NCI-H748 treated with DMSO at 0.1 percent for 48 hours (cell line): ENCODE results near the gene EEF1E1.
A peak's percentile ranks its signal among the peaks of the same experiment; 100 is the strongest.

Experiments
- DNase-seq: peaks from one replicate; lab custom pipeline; 2025; lab: John Stamatoyannopoulos, UW

EEF1E1 gene

DNA sequence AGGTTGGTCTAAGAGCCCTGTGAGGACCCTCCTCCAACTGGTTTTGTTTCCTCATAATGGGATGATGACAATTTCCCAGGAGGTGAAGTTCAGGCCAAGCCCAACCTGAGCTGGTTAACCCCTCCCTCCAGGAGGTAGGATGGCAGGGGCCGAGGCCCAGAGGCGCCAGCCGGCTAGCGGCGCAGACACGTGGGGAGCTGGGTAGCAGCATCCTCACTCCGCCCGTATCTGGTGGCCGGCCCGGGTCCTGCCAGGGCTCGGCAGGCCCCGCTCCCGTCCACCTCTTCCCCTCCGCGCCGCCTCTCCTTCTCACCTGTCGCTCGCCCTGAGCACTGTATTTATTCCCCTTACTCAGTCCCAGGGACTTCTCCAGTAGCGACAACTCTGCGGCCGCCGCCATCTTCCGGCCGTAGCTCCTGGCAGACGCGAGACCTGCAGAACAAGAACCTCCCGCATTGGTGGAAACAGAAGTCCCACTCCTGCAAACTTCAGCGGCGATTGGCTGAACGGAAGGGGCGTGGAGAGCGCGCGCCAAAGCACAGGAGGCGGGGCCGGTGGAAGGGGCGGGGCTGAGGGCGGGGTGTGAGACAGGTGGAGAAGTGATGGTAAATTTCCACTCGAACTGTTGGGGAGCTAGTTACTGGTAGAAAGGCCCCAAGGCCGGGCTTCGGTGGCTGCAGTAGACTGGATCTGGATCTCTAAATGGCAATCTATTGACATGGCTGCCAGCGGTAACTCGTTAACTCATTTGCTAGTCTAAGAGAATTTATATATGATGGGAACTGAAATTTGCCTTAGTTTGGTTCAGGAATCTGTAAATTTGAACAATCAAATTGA lies at the start of gene EEF1E1:
TSS of gene EEF1E1 (minus strand) at position 427 of the 837 bp plus-strand sequence. CDS start at position 400, 27 bp downstream.
- peak; percentile 94 for DNase-seq

GRCh38 chr6:8149350-8149749 lies 47.0 kb upstream of the EEF1E1 start:
- DNase-seq, result no peak

- no peak for DNase-seq
Observed at GRCh38 chr6:8143945-8144344, 41.6 kb upstream of the EEF1E1 start.

DNA sequence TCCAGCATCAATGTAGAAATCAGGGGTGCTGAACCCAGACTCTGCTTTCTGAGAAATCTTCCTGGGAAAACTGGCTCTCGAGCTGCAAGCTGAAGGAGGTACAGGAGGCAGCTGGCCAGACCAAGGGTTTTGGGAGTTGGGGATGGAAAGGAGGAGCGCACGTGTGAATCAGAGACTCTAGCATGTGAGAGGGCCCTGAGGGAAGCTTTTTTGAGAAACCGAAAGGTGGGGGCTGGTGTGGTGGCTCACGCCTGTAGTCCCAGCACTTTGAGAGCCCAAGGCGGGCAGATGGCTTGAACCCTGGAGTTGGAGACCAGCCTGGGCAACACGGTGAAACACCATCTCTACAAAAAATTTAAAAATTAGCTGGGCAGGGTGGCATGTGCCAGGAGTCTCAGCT lies 37.1 kb upstream of the EEF1E1 start:
- DNase-seq, result no peak

GRCh38 chr6:8137529-8137939 lies 35.2 kb upstream of the EEF1E1 start:
- DNase-seq, result no peak

- DNase-seq, result no peak
Observed at GRCh38 chr6:8135276-8135675, 32.9 kb upstream of the EEF1E1 start.

DNA sequence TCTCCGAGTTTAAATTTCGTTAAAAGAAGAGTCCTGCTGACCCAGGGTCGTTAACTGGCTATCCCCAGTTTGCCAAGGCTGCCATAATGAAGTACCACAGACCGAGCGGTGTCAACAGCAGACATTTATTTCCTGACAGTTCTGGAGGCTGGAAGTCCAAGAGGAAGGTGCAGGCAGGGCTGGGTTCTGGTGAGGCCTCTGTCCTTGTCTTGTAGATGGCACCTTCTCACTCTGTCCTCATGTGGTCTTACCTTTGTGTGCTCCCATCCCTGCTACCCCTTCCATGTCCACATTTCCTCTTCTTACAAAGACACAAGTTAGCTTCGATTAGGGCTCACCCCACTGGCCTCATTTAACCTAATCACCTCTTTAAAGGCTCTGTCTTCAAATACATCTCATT lies 29.8 kb upstream of the EEF1E1 start:
- no peak for DNase-seq

- peak; percentile 73 for DNase-seq
Observed at GRCh38 chr6:8131265-8131897, 29.0 kb upstream of the EEF1E1 start.

GRCh38 chr6:8130399-8130798 lies 28.1 kb upstream of the EEF1E1 start:
- no peak for DNase-seq

DNA sequence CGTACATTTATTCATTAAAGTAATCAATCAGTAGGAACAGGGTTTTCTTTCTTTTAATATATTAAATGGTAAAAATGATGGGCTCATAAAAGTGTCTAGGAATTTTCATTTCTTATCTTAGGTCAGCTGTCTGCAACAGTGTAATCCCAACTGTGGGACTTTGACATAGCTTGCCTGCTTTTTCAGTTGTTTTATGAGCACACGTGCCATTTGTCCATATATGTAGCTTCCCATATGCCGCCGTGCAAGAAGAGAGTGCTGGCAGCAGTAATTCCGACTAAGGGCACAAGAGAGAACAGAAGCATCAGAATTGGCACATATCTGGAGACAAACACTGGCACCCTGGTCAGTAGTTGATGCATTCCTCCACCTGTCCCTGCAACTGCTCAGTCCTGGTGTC lies 20.9 kb upstream of the EEF1E1 start:
- no peak for DNase-seq

- DNase-seq, result no peak
Observed at GRCh38 chr6:8114956-8115355, 12.6 kb upstream of the EEF1E1 start.

- no peak for DNase-seq
Observed at GRCh38 chr6:8113131-8113654, 10.8 kb upstream of the EEF1E1 start.

GRCh38 chr6:8110725-8111124 lies 8.4 kb upstream of the EEF1E1 start:
- DNase-seq, result no peak

DNA sequence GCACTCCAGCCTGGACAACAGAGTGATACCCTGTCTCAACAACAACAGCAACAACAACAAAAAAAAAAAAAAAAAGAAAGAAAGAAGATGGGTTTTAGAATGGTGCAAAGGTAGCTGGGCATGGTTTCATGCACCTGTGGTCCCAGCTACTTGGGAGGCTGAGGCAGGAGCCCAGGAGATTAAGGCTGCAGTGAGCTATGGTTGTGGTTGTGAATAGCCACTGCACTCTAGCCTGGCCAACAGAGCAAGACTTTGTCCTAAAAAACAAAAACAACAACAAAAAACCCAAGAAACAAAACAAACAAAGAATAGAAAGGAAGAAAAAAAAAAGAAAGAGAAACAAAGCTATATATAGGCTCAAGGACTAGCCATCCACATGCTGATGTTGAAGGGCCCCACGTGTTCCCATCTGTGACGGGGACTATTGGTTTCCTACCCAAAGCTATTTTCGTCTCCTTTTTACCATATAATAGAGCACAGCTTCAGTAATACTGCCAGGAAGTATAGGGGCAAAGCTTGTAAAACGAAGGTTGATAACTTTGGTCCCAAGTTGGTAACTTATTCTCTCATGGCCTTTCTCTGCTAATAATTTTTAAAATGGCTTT lies 7.9 kb upstream of the EEF1E1 start:
- no peak for DNase-seq

GRCh38 chr6:8108759-8109539 lies 6.6 kb upstream of the EEF1E1 start:
- no peak for DNase-seq

DNA sequence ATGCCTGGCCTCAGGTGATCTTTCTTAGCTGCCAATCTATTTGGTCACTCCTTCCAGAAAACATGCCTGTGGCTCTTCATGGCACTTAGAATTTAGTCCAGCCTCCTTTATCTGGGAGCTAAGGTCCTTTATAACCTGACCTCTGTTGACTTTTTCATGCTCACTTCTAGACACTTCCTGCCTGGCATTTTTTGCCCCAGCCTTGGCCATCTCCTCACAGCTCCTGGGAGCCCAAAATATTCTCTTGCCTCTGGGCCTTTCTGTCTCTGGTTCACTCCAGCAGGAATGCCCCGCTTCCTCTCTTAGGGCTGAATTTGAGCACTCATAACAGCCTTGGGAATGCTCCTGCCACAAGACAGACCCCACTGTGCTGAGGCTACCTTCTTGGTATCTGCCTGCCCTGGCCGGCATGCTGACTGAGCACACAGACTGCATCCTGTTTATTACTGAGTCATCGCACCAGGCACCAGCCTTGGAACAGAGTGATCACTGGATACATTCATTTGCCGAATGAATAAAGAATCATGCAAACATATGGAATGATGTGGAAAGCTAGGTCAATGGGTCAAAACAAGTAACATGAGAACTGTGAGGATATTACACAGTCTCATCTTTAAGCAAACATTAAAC lies 5.8 kb upstream of the EEF1E1 start:
- DNase-seq, result no peak

GRCh38 chr6:8105791-8106190 lies 3.4 kb upstream of the EEF1E1 start:
- DNase-seq, result no peak

GRCh38 chr6:8103726-8104125 lies 1.4 kb upstream of the EEF1E1 start:
- no peak for DNase-seq

DNA sequence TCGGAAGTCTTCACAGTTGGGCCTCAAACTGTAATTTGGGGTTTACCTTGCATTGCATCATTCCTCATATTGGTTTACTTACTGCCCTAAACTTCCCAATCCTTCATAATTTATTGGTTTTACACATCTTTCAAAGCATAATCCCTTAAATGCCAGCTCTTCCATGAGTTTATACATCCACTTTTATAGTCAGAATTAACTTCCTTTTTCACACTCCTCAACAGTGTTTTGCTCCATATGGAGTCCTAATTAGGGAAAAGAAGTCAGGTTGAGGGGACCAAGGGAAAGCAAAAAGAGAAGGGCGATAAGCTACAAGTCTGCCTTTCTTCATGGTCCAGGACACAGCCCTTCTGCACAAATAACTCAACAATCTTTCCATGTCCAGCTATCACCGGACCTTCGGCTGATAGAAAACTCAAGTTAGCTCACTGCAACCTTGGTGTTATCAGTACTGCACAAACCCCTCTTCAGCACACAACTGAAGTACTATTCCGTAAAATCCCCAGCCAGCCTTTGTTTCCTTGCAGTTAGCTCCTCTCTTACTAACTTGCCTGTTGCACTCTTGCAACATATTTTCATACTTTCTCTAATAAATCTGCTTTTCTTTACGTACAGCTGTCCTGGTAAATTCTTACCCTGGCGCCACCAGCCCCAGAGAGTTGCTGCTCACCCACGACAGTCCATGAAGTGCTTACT lies 2.0 kb downstream of the EEF1E1 start:
- no peak for DNase-seq

GRCh38 chr6:8090650-8091049 lies 11.7 kb downstream of the EEF1E1 start:
- DNase-seq, result no peak

- DNase-seq, result no peak
Observed at GRCh38 chr6:8088886-8089285, 13.5 kb downstream of the EEF1E1 start.
